KG1 (cell line): ENCODE measurements around the gene KRT26.
"Not testable (repeated sequence)": the region's sequence is repeated elsewhere in the genome, so short reads cannot be mapped to it uniquely, and the experiment has no call there.

Experiments used
- DNase-seq: peaks from one replicate; lab custom pipeline; 2025; lab: John Stamatoyannopoulos, UW

The KRT26 gene

GRCh38 chr17:40794466-40794865 lies 22.5 kb upstream of the KRT26 start:
- DNase-seq = no peak

- no peak for DNase-seq
These were observed 21.8 kb upstream of the KRT26 start for GRCh38 chr17:40793832-40794231.

DNA sequence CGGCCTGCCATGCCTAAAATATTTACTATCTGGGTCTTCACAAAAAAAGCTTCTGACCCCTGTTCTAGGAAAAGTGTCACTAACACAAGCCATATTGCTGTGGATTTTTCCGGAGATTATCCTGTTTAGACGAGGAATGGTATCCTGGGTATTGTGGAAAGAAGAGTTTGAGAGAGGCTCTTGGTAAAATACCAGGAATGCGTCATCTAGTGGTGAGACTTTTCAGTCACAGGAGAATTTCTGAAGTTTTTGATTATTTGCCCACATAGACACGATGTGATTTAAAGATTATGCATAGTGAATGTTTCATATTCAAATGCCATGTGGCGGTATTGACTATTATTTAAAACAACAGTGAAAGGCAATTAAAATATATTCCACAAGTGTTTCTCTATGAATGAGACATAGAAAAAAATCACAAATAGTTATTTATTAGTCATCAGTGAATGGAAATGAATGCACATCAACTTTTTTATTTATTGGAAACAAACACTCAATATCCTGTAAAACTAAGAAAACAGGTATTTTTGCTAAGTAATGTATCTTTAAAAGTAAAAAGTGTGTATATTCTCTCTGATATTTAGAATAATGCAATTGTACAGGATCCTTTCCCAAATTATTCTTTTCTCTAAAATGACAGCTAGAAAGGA lies 19.9 kb upstream of the KRT26 start:
- DNase-seq = no peak

DNA sequence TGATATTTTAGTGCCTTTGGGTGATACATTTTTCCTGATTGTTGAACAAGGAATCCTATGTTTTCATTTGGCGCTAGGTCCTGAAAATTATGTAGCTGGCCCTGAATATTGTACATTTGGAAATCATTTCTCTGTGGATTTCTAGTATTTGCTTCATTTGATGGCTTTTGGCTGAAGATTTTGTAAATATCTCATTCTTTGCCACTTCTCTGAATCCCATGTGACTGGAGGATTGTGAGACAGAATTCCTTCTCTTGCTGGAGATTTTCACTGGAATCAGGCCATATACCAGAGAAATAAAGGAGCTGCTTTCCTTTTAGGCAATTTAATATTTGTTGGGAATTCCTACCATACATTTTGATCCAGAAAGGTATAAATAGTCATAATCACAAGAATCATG lies 19.1 kb upstream of the KRT26 start:
- no peak for DNase-seq

- no peak for DNase-seq
These were observed 10.4 kb upstream of the KRT26 start, which contains the start of gene KRT27 for GRCh38 chr17:40782450-40782849. Gene KRT27, minus strand, starts transcription at chr17:40782550. Its CDS starts 57 bp downstream, at chr17:40782493.

DNA sequence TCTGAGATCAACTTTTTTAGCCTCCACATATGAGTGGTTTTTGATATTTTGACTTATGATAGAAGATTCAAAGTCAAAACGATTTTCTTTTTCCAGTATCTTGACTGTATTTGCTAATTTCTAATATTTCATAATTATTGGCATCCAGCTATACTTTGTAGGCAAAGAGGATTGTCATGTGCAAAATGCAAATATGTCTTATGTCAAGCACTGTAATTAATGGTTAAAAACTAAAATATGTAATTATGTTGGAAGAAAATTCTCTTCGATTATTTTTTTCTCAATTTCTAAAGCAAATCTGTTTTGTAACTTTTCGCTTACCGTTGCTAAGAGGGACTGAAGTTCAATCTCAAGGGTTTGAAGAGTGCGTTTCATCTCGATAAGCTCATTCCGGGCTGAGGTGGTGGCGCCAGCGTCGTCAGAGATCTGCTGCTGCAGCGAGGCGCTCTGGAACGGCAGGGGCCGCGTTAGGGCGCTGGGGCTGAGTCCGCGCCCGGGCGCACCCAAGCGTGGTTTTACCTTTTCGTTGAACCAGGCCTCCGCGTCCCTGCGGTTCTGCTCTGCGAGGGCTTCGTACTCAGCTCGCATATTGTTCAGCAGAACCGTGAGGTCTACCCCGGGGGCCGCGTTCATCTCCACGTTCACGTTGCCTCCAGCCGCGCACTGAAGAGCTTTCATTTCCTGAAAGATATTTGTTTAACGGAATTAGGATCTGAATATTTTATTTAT lies 7.3 kb upstream of the KRT26 start:
- no peak for DNase-seq

DNA sequence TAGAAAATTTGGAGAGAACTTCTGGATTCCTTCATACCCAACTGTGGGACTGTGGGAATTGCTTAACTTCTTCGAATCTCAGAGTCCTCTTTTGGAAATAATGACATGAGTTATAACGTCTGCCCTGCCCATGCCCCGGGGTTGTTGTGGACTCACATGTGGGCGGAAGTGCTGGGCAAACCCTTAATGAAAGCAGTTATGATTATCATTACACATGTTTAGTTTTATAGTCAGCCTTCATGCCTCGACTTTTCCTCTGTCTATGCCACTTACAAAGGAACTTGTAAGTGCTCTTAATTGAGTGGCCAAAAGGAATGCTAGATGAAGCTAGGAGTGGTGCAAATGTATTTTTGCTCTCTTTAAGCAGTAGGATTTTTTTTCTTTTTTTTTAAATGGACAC lies 6.5 kb upstream of the KRT26 start:
- no peak for DNase-seq

- no peak for DNase-seq
These were observed 6.0 kb upstream of the KRT26 start for GRCh38 chr17:40777971-40778370.

GRCh38 chr17:40777459-40777858 lies 5.5 kb upstream of the KRT26 start:
- DNase-seq = no peak

DNA sequence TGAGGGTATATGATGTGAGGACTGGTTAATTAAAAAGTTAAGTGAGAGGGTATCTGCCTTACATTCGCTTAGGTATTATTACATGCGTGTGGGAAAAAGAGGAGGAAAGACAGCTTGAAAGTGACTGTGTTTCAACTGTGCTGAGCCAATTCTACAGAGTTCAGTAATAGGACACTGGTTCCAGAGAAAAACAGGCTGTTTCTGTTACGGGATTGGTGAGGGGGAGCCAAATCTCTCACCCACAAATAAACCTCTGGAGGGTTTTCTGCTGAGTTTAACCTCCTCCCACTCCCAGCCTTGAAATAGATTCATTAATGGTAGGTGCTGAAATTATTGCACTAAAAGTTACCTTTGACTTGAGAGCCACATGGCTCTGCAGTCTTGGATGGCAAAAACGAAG lies 3.9 kb upstream of the KRT26 start:
- no peak for DNase-seq

- no peak for DNase-seq
These were observed 6.3 kb downstream of the KRT26 start for GRCh38 chr17:40765657-40766056.

- no peak for DNase-seq
These were observed 8.2 kb downstream of the KRT26 start for GRCh38 chr17:40763752-40764151.

DNA sequence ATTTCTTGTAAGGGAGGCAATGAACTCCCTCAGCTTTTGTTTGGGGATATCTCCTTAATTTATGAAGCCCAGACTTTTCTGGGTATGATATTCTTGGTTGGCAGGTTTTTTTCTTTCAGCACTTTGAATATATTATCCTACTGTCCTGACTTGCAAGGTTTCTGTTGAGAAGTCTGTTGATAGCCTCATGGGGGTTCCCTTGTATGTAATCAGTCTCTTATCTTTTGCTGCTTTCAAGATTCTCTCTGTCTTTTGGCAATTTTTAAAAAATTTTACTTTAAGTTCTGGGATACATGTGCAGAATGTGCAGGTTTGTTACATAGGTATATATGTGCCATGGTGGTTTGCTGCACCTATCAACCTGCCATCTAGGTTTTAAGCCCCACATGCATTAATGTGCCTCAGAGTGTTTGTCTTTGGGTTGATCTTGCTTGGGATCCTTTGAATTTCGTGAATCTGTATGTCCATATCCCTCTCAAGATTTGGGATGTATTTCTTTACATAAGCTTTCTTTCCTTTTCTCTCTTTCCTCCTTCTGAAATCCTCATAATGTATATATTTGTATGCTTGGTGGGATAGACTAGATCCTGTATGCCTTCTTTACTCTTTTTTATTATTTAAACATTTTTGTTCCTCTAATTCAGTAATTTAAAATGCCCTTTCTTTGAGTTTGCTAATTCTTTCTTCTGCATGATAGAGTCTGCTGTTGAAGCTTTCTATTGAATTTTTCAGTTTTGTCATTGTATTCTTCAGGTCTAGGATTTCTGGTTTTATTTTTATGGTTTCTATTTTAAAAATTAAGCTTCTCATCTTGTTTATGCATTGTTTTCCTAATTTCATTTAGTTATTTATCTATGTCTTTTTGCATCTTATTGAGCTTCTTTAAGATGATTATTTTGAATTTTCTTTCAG lies 11.6 kb downstream of the KRT26 start:
- no peak for DNase-seq

DNA sequence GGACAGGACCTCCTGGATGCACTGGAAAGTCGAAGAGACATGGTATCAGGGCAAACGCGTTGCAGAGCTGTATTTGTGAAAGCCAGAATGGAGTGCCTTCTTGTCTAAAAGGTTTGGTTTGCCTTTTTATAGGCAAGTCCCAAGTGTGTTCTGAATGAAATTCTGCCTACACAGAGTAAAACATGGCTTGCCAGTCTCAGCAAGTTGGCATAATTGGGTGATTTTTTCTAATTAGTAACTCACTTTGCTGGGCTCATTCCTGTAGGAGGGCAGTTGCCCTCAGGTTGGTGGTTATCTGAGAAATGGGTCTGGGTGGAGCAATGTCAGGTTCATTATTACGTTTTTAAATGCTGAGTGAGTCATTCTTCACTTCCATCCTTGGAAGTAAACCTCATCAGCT lies 16.8 kb downstream of the KRT26 start, which contains the start of gene KRT25:
TSS of gene KRT25 (minus strand) at position 101 of the 400 bp plus-strand sequence. CDS start at position 41, 60 bp downstream.
- DNase-seq = no peak

- no peak for DNase-seq
These were observed 18.2 kb downstream of the KRT26 start for GRCh38 chr17:40753804-40754203.

- no peak for DNase-seq
These were observed 20.9 kb downstream of the KRT26 start for GRCh38 chr17:40751065-40751464.

GRCh38 chr17:40750391-40750790 lies 21.6 kb downstream of the KRT26 start:
- no peak for DNase-seq

DNA sequence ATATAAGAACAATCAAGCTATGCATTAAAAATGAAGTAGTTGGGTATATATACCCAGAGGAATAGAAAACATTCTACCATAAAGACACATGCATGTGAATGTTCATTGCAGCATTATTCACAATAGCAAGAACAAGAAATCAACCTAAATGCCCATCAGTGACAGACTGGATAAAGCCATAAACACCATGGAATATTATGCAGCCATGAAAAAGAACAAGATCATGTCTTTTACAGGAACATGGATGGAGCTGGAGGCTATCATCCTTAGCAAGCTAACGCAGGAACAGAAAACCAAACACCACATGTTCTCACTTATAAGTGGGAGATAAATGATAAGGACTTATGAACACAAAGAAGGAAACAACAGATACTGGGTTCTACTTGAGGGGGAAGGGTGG lies 23.3 kb downstream of the KRT26 start:
- not testable (repeated sequence) for DNase-seq

DNA sequence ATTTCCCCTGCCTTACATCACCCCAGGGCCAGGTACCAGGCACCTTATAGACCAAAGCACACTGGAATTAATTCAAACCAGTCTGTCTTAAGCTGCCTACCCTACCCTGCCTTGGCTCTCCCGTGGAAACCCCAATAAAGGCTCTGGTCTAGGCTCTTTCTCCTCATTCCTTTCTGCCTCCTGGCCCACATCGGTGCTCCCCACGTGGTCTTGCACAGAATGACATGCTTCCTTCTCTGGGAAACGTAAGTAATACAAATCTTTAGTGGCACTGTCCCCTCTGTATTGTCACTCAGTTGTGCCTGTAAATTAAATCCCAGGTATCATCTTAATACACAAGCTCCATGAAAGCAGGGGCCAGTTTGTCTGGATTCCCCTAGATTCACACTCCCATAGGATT lies 33.4 kb downstream of the KRT26 start:
- no peak for DNase-seq

DNA sequence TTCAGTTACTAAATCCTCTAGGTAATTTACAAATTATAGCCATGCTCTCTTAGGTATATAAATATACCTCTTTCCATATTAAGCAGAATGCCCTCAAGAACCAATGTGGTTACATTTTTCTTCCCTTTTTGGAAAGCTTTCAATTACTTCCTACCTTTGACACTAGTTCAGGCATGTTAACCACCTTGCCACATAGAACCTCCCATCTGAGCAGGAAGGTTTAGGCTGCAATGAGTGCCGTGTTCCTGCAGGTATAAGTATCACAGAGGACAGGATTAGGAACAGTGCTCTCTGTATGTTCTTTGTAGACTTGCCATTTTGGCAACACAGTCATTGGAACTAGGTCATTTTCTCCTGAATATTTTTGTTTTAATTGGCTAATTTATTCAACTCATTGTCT lies 37.0 kb downstream of the KRT26 start:
- no peak for DNase-seq

GRCh38 chr17:40734018-40734417 lies 38.0 kb downstream of the KRT26 start:
- DNase-seq = no peak

DNA sequence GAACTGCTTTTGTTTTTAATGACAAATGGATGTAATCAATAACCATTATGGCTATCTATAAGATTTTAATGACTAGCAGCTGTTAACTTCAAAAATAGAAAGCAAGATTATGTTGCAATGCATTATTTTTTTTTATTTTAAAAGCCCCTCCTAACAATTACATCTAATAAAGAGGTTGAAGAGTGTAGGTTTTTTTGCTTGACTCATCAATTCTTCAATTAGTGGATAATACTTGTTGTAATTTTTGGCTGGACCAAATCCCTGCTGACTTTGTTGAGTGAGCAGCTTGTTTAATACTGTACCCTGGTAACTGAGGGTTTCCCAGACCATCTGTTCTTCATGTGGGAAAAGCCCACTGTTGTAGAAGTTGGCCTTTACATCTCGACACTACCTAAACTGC lies 41.0 kb downstream of the KRT26 start:
- DNase-seq = no peak
